Frontal cortex (tissue), 4 donors: ENCODE results near the gene TRPM2. TPM values are rescaled to one million over a fixed set of nuclear protein-coding genes. Genes with fewer than 3 reads are reported as not detected.
"Not testable (repeated sequence)": the region's sequence is repeated elsewhere in the genome, so short reads cannot be mapped to it uniquely, and the experiment has no call there.

Source experiments
- DNase-seq, 2 donors: peaks; one replicate each; pipeline ENCODE4 v3.0.0; 2012; ENCODE audit warnings: low spot score in 2 of 2
- FAIRE-seq: peaks from 2 replicates; lab custom pipeline; 2012; peaks lifted over from hg19 to GRCh38; lab: Jason Lieb, UNC
- total RNA-seq: library from RNA; depleted of rRNA; stranded (reverse); fragments of >200 nt; gene quantifications from one replicate; pipeline ENCODE4 v1.2.3, GENCODE V29; 2014
- donor health status: control.
- donor health status: control.
- donor health status: control.

TRPM2 gene
- total RNA-seq, 1 donor from 2014 or later, result 1.6 TPM

DNA sequence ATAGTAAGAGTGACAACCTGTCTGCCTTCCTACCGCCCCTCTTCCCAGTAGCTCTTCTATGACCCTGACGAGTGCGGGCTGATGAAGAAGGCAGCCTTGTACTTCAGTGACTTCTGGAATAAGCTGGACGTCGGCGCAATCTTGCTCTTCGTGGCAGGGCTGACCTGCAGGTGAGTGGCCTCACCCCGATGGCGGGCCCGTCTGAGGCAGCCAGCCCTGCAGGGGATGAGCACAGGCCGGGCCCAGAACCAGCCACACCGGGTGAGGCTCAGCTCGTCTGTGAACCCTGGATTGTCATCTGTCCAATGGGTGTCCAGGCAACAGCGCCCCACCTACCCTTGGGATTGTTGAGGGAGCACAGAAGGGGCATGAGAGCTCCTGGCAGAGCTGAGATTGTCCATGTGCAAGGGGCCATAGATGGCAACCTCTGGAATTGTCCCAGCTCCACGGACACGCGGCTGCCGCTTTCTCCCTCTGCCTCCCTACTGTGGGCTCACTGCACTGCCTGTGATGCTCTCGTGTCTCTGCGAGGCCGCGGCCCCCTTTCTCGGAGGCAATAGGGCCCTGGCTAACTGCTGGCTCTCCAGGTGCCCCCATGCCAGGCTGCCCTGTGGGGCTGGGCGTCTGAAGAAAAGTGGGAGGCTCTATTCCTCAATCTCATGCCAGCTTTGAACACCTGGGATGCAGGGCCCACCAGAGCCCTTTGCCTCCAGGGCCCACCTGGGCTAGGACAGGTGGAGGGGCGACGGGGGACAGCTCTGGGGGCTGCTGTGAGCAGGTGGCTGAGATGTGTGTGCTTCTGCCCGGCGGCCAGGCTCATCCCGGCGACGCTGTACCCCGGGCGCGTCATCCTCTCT is 51.9 kb downstream of the TRPM2 start:
- FAIRE-seq (no peak), DNase-seq (no peak)

GRCh38 chr21:44405948-44406872 is 52.8 kb downstream of the TRPM2 start:
- FAIRE-seq (no peak), DNase-seq (no peak)

- no peak for DNase-seq
- no peak for FAIRE-seq
Observed at GRCh38 chr21:44406953-44407352, 53.5 kb downstream of the TRPM2 start.

DNA sequence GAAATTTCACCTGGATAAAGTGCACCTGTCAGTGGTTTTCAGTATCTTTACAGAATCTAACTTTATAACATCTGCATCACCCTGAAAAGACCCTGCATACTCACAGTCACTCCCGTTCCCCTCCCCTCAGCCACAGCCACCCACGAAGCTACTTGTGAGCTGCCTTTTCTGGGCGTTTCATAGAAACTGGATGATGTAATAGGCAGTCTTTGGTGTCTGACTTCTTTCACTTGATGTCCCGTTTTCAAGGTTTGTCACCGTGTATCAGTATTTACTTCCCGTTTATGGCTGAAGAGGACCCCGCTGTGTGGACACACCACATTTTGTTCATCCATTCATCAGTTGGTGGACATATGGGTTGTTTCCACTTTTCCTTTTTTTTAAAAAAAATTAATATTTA is 54.1 kb downstream of the TRPM2 start:
- DNase-seq (no peak), FAIRE-seq (no peak)

GRCh38 chr21:44408226-44408625 is 54.8 kb downstream of the TRPM2 start:
- FAIRE-seq (no peak), DNase-seq (no peak)

GRCh38 chr21:44413566-44414290 is 60.3 kb downstream of the TRPM2 start:
- FAIRE-seq (no peak), DNase-seq (no peak)

DNA sequence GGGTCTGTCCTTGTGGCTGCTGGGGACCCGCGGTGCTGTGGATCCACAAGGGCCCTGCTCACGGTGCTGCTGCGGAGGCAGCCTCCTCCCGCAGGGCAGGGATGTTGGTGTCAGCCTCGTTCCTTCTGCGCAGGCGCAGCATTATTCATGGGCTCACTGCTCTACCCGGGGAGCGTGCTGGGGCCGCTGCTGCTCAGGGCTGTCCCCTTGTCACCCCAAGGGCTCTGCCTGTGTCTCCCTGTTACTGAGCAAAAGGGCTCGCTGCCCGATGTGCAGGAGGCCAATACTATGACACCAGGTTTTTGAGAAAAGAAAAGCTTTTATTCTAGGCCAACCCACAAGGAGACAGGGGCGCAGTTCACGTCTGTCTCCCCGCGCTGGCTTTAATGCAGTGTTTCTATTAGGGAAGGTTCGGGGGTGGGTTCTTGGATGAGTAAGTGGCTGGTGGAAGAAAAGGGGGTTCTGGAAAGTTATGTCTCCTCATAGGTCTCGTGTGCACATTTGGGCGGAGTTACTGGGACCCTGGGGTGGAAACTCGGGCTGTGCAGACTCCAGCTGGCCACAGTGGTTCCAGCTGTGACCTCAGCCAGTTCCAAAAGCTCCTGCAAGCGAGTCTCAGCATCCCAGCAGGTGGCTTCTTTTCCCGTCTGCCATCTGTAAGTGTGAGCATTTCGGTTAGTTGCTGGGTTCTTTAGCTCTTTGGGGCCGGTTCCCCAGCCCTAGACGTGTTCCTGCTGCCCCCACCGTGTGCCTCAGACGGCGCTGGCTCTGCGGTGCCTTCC is 61.1 kb downstream of the TRPM2 start:
- FAIRE-seq (no peak), DNase-seq (no peak)

- FAIRE-seq (no peak), DNase-seq (no peak)
Observed at GRCh38 chr21:44415073-44416025, 61.9 kb downstream of the TRPM2 start.

DNA sequence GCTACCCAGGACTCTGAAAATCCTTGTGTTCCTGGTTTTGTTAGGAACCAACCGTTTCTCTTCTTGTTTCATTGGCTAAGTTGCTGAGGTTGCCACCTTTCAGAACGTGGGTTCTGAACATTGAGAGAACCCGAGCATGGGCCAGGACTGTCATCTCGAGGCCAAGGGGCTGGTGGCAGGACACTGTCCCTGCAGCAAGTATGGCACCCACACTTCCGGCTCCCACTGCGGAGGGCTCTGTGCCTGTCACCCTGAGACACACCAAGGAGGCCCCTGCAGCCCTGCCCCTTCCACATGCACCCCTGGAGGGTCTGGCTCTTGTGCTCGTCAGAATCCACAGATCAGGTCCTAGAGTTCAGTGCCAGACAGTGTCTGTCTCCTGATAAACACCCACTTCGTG is 62.8 kb downstream of the TRPM2 start:
- DNase-seq (no peak), FAIRE-seq (no peak)

DNA sequence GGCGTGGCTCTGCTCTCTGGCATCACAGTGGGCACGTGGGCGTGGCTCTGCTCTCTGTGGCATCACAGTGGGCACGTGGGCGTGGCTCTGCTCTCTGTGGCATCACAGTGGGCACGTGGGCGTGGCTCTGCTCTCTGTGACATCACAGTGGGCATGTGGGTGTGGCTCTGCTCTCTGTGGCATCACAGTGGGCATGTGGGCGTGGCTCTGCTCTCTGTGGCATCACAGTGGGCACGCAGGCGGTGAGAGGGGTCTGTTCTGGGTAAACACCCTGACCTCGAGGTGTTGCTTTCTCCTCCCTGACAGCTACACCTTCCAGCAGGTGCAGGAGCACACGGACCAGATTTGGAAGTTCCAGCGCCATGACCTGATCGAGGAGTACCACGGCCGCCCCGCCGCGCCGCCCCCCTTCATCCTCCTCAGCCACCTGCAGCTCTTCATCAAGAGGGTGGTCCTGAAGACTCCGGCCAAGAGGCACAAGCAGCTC is 64.2 kb downstream of the TRPM2 start:
- FAIRE-seq, DNase-seq: not testable (repeated sequence)

GRCh38 chr21:44418108-44418875 is 64.9 kb downstream of the TRPM2 start:
- no peak for FAIRE-seq
- DNase-seq, result no peak

GRCh38 chr21:44418876-44419230 is 65.4 kb downstream of the TRPM2 start:
- FAIRE-seq (no peak), DNase-seq (no peak)

- no peak for FAIRE-seq
- no peak for DNase-seq
Observed at GRCh38 chr21:44419679-44420078, 66.3 kb downstream of the TRPM2 start.

DNA sequence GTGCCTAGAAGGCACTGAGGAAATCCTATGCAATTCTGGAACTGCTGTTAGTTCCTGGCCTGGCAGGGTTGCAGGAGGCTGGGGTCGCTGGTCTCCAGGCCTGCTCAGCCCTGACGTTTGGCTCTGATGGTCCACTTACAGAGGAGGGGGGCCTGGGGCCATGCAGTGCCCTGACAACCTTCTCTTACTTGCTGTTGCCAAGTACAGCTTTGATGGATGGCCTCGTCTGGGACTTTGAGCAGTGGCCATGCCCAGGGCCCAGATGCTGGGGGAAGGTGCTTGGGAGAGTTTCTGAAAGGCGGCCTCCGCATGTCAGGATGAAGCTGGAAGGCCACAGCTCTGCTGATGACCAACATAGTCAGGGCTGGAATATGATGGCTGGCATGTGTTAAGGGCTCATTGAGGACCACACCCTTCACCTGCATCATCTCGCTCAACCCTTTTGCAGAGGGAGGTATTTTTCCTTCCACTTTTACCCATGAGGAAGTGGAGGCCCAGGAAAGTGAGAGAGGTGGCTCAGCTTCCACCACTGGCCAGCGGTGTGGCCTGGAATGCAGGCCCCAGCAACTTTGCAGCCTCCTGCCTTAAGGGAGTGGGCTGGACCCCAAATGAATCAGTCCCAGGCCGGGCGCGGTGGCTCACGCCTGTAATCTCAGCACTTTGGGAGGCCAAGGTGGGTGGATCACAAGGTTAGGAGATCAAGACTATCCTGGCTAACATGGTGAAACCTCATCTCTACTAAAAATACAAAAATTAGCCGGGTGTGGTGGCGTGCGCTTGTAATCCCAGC is 67.2 kb downstream of the TRPM2 start:
- FAIRE-seq (no peak), DNase-seq (no peak)

DNA sequence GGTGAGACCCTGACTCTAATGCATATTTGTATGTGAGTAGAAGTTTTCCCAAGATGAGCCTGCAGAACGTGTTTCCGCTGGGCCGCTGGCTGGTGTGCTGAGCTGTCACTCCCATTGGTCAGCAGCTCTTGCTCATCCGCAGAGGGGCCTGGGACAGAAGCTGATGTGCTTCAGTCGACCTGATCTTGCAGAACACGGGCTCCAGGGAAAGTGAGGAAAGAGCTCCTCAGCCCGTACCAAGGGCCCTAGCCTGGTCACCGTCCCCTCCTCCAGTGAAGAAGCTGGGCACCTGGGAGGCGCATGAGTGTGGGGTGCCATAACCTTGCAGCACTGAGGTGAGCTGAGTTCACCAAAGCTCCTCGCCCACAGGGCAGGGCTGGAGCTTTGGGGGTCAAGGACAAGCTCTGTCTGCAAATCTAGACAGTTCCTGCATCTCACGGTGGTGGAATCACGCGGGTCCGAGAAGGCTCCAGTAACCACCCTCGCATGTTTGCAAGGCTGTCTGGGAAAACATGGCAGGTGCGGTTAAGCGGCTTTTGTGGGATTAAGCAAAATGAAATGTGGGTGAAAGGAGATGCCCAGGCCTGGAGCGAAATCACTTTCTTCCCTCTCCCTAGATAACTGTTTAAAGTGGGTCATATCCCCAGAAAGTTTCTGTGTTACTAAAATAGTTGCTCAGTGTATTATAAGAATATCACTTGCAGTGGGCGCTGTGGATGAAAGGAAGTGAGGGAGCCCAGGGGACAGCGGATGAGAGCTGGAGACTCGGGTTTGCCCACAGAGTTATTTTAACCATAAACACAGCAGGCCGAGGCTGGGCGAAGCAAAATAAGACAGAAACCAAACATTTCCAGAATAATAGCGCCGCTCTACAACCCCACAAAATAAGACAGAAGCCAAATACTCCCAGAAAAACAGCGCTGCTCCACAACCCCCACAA is 68.8 kb downstream of the TRPM2 start:
- no peak for DNase-seq
- FAIRE-seq, result no peak
